NCI-H128 (cell line): Measurements from ENCODE around the gene ZNF678.
A peak's percentile ranks its signal among the peaks of the same experiment; 100 is the strongest.

Source experiments
- DNase-seq: peaks from one replicate; lab custom pipeline; 2025; ENCODE audit not compliant: unreplicated experiment; lab: John Stamatoyannopoulos, UW

The ZNF678 gene

GRCh38 chr1:227563324-227564201, at the start of gene ZNF678:
Gene ZNF678, plus strand, starts transcription at chr1:227563556. Its CDS starts 87,436 bp downstream, at chr1:227650992.
- DNase-seq: peak; percentile 90

- no peak for DNase-seq
These were observed 44.5 kb upstream of the ZNF678 start for GRCh38 chr1:227518876-227519275.

GRCh38 chr1:227521782-227522181, 41.6 kb upstream of the ZNF678 start:
- DNase-seq: no peak

- no peak for DNase-seq
These were observed 36.8 kb upstream of the ZNF678 start for GRCh38 chr1:227526524-227526923.

- DNase-seq: no peak
These were observed 31.2 kb upstream of the ZNF678 start for GRCh38 chr1:227532019-227532619.

GRCh38 chr1:227540170-227541098, 22.9 kb upstream of the ZNF678 start:
- DNase-seq: no peak

GRCh38 chr1:227541129-227541528, 22.2 kb upstream of the ZNF678 start:
- DNase-seq: no peak

- DNase-seq: no peak
These were observed 21.6 kb upstream of the ZNF678 start for GRCh38 chr1:227541796-227542152.

GRCh38 chr1:227542153-227543120, 20.9 kb upstream of the ZNF678 start:
- no peak for DNase-seq

- DNase-seq: no peak
These were observed 19.9 kb upstream of the ZNF678 start for GRCh38 chr1:227543283-227544066.

- DNase-seq: no peak
These were observed 19.0 kb upstream of the ZNF678 start for GRCh38 chr1:227544067-227545050.

GRCh38 chr1:227545361-227545760, 18.0 kb upstream of the ZNF678 start:
- no peak for DNase-seq

GRCh38 chr1:227546059-227546458, 17.3 kb upstream of the ZNF678 start:
- no peak for DNase-seq

GRCh38 chr1:227546598-227547309, 16.6 kb upstream of the ZNF678 start:
- no peak for DNase-seq

GRCh38 chr1:227547310-227548118, 15.8 kb upstream of the ZNF678 start:
- DNase-seq: no peak

GRCh38 chr1:227548119-227548397, 15.3 kb upstream of the ZNF678 start:
- no peak for DNase-seq

GRCh38 chr1:227548448-227548847, 14.9 kb upstream of the ZNF678 start:
- no peak for DNase-seq
